HL-60 (cell line): ENCODE data around the gene NOS1.

Experiments
- DNase-seq, 2 experiments: peaks; one replicate each; pipeline ENCODE4 v3.0.0-alpha.2; 2010 to 2020; ENCODE audit warnings: low read depth in 1 of 2, low spot score in 1 of 2
- H3K27ac ChIP-seq: fragments of 250-450 bp; sonication (Bioruptor Pico); replicated peaks from 2 replicates; pipeline ENCODE4 v1.5.1; 2020; ENCODE audit warnings: mild to moderate bottlenecking, moderate library complexity
- H3K27me3 ChIP-seq: fragments of 250-450 bp; sonication (Bioruptor Pico); 2 replicates; pipeline ENCODE4 v1.5.1; 2021; ENCODE audit warnings: mild to moderate bottlenecking, moderate library complexity; ENCODE audit not compliant: insufficient read depth, poor library complexity, severe bottlenecking
- H3K4me3 ChIP-seq: replicated peaks from 2 replicates; pipeline ENCODE4 v1.5.1; 2011; ENCODE audit warnings: mild to moderate bottlenecking, control low read depth, low read length; ENCODE audit not compliant: insufficient read depth
- CTCF ChIP-seq: IDR thresholded peaks from one replicate; pipeline ENCODE4 v1.5.1; 2011; ENCODE audit warnings: low read length, control low read depth, inconsistent platforms; ENCODE audit not compliant: insufficient read depth
- GABPA ChIP-seq: IDR thresholded peaks from 2 replicates; pipeline ENCODE4 v1.6.1; 2012; ENCODE audit warnings: low read depth
- POLR2AphosphoS5 ChIP-seq: IDR thresholded peaks from 2 replicates; pipeline ENCODE4 v1.6.1; 2012; ENCODE audit warnings: low read depth
- REST ChIP-seq: IDR thresholded peaks from 2 replicates; pipeline ENCODE4 v1.6.1; 2012; ENCODE audit warnings: low read depth; ENCODE audit not compliant: insufficient replicate concordance
- SPI1 ChIP-seq: IDR thresholded peaks from 2 replicates; pipeline ENCODE4 v1.6.1; 2012; ENCODE audit warnings: low read depth, mild to moderate bottlenecking, borderline replicate concordance

Gene NOS1

GRCh38 chr12:117395766-117396165 is 34.3 kb upstream of the NOS1 start:
- DNase-seq, result no peak
- Histone ChIP-seq H3K27ac (no peak overlapping the region), H3K4me3 (no peak overlapping the region), H3K27me3 (no peaks in the 10 kb centered on the region)
- no peak for TF ChIP-seq REST
- TF ChIP-seq CTCF, result no peak
- TF ChIP-seq SPI1, result no peak
- TF ChIP-seq POLR2AphosphoS5, result no peak
- no peak for TF ChIP-seq GABPA

GRCh38 chr12:117394491-117394890 is 33.1 kb upstream of the NOS1 start:
- DNase-seq, result no peak
- Histone ChIP-seq H3K4me3 (no peak overlapping the region), H3K27ac (no peak overlapping the region), H3K27me3 (no peaks in the 10 kb centered on the region)
- no peak for TF ChIP-seq GABPA
- TF ChIP-seq SPI1, result no peak
- TF ChIP-seq CTCF, result no peak
- TF ChIP-seq POLR2AphosphoS5, result no peak
- no peak for TF ChIP-seq REST

GRCh38 chr12:117393656-117394055 is 32.2 kb upstream of the NOS1 start:
- Histone ChIP-seq H3K27me3 (no peaks in the 10 kb centered on the region), H3K4me3 (no peak overlapping the region), H3K27ac (no peak overlapping the region)
- TF ChIP-seq CTCF, result no peak
- no peak for DNase-seq

GRCh38 chr12:117390866-117391265 is 29.4 kb upstream of the NOS1 start:
- Histone ChIP-seq H3K4me3 (no peak overlapping the region), H3K27ac (no peak overlapping the region), H3K27me3 (no peaks in the 10 kb centered on the region)
- TF ChIP-seq GABPA, result no peak
- TF ChIP-seq REST, result no peak
- no peak for TF ChIP-seq CTCF
- no peak for TF ChIP-seq POLR2AphosphoS5
- no peak for TF ChIP-seq SPI1
- no peak for DNase-seq
